NOMO-1 treated with dmso at 0.1 percent for 144 hours (cell line): Measurements from ENCODE around the gene ZSWIM6.

Experiments
- DNase-seq: peaks from one replicate; lab custom pipeline; 2025; ENCODE audit not compliant: unreplicated experiment; lab: John Stamatoyannopoulos, UW

Gene ZSWIM6

DNA sequence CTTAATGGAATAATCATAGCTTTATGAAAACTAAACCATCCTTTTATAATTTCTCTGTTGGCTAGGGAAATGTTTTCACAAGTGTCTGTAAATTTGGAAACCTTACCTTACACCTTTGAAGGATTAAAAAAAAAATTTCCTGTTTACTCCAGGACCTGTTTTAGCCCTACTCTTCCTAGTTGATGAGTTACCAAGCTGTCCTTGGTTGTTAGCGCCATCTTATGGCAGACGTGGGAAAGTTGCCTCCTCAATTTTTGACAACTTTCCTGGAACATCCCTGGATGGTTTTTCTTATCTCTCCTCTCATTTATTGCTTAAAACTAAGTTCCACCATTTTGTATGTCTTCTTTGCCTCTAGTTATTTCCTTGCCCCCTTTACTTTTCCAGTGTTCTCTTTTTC lies 25.7 kb downstream of the ZSWIM6 start:
- DNase-seq: no peak

DNA sequence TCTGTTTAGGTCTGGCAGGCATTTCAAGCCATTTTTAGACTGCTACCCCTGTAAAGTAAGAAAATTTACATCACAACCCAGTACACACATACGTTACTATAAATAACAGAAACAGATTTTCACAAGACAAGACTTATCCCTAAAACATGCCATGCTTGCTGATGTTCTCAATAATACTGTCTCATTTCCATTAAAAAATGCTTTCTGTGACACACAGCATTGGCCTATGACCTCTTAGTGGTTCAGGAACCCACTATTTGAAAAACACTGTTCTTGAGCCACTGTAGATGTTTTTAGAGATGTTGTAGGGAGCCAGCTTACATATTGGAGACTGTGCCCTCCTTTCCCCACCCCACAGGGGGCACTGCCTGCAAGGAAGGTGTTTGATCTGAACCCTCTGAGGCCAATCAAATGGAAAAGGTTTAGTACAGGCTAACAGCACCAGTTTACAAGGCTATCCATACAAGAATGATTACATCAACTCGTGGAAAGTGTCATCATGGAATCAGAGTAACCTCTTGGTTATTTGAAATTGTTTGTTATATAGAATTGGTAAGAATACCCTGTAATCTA lies 30.8 kb downstream of the ZSWIM6 start:
- no peak for DNase-seq

DNA sequence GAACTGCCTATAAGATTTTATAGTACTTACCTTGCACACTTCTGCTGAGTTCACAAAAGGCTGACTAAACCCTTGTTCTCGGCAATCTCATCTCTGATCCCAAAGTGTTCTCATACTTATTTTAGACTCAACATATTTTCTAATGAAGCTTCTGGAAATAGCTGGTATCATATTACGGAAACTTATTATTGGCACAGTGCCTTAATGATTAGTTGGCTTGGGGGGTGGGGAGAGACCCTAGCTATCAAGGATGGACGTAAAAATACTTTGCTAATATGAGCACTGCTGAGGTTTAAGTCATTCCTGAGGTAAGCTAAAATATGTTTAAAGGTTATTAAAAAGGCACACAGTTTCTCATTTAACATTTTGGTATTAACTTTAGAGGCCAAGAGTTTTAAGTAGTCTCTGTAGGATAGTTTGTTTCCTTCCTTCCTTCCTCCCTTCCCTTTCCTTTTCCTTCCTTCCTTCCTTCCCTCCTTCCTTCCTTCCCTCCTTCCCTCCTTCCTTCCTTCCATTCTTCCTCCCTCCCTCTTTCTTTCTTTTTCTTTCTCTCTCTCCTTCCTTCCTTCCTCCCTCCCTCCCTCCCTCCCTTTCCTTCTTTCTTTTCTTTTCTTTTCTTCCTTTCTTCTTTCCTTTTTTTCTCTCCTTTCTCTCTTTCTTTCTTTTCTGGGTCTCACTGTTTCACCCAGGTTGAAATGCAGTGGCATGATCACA lies 31.5 kb downstream of the ZSWIM6 start:
- no peak for DNase-seq

DNA sequence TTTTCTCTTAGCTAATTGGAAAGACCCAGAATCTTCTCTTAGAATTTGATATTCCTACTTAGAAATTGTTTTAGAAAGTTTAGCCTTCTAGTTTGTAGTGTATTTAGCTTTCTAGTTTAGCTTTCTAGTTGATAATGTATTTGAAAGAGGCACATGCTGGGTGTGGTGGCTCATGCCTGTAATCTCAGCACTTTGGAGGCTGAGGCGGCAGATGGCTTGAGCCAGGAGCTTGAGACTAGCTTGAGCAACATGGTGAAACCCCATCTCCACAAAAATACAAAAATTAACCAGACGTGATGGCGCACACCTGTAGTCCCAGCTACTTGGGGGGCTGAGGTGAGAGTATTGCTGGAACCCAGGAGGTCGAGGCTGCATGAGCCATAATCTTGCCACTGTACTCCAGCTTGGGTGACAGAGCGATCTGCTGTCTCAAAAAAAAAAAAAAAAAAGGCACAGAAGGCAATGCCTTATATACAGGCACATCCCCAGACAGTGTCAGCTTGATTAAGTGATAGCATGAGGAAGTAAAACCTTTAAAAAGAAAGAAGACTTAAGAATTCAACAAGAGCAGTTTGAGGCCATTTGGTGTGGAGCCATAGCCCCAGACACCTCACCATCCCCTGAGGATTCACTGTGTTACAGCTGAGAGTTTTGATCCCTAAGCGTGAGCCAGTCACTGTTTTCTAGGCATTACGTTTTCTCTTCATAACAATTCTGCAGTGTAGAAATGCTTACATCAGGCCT lies 34.6 kb downstream of the ZSWIM6 start:
- DNase-seq: no peak

DNA sequence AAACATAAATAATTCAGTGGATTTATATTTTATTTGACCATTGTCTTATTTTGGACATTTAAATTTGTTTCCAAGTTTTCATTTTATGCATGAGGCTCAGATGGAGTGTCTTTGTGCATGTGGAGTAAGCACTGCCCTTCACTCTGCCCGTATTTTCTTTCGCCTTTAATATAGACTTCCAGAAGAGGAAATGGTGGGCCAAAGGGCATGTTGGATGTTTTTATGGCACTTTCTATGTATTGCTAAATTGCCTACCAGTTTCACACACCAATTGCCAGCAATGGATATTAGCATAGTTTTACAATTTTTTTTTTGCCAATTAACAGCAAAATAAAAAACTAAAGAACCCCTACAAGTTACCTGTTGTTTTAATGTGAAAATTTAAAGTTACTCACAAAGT lies 38.4 kb downstream of the ZSWIM6 start:
- DNase-seq: no peak

DNA sequence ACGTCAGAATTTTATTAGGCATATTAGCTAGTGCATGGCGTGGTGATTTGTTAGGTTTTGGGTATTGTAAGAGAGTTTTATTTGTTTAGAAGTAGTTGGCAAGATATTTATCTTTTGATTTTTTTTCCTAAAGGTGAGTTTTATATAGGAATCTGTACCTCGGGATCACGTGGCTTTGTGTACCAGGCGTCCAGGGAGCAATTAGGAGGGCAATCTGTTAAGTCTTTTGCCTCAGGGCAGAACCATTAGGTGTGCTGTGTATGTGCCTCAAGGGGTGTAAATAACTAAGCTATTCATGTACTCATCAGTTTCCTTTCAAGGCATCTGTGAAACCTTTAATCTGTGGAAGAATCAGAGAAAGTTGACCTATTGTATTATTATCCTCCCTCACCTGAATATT lies 39.4 kb downstream of the ZSWIM6 start:
- no peak for DNase-seq

DNA sequence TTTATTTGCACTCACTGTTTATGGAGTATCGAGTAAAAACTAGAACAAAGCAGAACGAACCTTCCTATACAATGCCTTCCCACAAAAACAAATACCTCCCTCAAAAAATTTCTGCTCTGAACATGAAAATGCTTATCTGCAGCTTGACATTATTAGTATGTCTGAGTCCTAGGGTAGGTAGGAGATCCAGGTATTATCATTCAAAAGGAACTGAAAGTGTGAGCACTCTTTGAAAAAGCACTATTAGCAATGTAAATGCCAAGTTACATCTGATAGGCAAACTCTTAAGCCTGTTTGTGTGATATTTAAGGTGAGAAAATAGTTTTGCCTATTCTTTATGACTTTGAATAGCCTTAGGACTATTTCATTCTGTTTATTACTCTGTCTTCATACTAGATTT lies 47.6 kb downstream of the ZSWIM6 start:
- DNase-seq: no peak

DNA sequence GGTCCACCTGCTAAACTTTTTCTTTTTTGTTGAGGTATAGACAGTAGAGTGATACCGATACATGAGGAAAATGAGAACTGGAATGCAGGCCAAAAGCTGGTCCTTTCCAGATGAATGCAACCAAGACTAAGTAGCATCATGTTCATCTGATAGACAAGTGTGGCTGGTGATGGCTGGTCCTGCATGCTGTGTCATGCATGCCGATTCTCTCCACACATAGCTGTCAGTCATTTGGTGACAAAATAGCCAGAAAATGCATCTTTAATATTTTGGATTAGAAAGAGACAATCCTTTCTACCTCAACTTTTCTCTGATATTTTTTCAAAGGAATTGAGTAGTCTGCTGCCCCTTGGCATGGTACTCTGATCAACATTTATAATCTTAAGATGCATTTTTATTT lies 49.9 kb downstream of the ZSWIM6 start:
- DNase-seq: no peak

DNA sequence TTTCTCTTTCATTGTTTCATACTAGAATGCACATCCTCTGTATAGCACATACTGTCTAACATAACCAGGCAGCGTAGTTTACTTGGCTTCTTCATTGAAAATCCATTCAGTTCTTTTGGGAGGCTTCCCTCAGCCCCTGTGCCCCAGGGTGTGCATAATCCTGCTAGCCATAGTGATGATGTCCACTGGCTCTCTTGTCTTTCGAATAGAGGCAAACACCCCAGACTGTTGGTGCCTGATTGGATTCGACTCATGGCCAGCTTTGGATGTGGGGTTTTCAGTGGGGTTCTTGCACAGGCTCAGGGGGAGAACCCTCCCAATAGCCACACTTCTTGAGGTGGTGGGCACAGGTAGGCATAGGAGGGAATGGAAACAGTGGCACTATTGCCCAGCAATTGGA lies 53.6 kb downstream of the ZSWIM6 start:
- no peak for DNase-seq

DNA sequence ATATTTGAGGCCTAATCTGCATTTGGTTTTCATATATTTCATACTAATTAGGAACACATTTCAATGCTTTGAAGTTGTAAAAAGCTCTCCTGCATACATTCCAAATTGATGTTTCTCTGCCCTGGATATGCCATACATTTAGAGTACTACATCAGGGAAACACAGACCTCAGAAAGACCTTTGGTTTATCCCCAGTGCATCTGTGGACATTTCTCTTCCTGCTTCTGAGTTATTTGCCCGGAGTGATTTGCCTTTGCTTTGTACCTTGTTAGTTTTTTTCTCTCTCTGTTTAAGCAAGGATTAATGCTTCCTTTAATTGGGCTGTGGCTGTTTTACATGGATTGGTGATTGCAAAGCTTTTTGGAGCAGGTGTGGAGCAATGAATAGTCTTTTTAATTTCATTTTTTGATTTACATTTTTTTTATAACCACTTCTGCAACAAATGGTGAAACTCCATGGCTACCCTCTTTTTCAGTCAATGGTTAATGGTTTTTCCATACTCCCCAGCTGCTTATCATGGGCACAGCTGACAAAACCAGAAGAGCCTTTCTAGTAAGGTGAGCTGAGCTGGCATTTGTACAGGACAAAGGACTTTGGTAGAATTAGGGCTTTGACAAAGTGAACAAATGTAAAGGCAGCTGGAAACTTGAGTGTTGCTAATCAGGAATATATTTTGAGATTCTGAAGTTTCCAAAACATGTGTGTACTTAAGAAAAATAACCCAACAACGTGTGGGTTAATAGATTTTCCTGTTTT lies 54.2 kb downstream of the ZSWIM6 start:
- no peak for DNase-seq

DNA sequence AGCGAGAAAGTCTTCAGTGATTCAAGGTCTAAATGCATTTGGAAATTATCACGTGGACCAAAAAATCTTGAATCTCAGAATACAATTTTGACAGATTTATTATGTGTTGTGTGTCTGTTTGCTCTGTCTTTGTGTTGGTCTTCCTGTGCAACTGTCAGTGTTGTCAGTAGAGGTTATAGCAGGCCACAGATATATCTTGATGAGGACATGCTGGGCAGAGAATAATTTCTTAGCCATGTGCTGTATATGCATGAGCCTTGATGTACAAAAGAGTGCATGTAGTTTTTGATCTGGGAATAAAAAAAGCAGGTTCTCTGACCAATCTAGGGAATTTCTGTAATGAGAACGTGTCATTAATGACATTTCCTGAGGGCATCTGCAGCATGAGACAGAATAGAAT lies 57.6 kb downstream of the ZSWIM6 start:
- no peak for DNase-seq

DNA sequence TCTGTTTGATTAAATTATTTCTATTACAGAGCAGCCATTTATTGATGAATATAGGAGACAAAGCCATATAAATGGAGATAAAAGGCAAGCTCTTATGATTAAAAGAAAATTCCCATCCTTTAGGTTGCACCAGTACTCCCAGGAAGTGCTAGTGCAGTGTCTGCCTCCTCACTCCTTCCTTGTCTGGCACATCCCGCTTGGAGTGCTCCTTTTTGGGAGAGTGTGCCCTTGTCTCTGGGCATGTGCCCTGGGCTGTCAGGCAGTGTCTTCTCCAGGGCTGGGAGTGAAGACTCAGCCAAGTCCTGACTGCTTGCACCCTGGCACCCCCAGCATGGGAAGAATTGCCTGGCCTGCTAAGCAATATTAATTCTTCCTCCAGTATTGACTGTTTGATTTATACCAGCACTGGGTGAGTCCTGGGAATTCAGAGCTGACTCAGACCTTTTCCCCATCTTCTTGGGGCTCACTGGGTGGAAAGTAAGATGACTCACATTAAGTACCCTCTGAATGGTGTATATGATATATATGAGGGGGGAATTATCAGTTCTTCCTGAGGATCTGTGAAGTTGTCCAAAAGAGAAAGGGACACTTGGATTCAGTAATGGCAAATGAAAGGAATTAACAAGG lies 62.1 kb downstream of the ZSWIM6 start:
- no peak for DNase-seq

DNA sequence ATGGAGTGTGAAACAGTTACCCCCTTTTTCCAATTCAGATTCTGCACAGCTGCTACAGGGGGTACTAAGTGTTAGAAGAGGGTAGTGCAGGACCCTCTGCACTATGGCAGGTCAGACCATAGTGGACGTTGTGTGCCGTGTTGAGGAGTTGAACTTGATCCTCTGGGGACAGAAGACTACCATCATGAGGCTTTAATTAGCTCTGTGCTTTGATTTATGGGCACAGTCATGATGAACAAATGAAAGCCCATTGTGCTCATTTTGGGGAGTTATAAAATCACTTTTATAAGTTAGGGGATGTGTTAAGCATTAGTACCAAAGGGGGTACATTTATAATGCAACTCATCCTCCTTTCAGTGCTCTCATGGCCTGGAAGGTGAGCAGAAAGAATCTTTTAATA lies 62.7 kb downstream of the ZSWIM6 start:
- no peak for DNase-seq

DNA sequence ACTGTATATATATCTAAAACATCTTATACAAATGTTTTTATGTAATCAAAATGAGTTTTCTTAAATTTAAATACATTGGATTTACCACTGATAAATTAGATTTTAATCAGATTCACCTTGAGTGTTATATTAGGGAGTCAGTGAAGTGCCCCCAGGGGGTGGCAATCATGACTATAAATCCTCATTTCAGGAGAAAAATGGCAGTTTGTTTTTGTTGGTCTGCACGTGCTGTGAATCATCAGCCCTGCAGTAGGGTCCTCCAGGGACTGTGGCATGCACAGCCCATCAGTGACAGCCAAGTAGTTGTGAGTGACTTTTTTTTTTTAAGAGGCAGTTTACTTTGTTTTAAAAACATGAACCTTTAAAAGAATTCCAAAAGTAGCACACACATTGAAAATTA lies 65.2 kb downstream of the ZSWIM6 start:
- no peak for DNase-seq

DNA sequence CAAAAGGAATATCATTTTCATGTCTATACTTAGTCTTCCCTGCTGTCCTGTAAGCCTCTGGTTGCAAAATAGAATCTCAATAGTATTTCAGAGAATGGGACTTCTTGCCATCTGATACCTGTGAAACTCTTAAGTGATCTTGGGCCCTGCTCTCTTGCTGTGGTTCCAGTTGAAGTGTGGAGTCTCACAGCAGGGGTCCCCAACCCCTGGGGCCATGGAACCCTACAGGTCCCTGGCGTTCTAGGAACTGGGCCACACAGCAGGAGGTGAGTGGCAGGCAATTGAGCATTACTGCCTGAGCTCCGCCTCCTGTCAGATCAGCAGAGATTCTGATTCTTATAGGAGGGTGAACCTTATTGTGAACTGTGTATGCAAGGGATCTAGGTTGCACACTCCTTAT lies 65.9 kb downstream of the ZSWIM6 start:
- no peak for DNase-seq

DNA sequence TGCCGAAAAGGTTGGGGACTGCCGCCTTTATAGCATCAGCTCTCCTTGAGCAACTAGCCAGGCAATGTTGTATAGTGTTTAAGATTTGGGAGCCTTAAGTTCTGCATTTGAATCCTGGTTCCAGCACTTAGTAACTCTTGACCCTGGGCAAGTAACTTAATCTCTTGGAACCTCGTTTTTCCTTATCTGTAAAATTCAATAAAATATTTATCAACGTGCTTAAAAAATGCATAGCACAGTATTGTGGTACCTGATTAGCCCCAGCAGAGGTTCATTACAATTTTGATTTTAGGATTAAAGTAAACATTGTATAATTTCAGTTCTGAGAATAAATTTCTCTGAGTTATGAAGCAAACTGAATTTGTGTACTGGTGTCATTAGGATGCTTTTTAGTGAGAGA lies 66.4 kb downstream of the ZSWIM6 start:
- no peak for DNase-seq

DNA sequence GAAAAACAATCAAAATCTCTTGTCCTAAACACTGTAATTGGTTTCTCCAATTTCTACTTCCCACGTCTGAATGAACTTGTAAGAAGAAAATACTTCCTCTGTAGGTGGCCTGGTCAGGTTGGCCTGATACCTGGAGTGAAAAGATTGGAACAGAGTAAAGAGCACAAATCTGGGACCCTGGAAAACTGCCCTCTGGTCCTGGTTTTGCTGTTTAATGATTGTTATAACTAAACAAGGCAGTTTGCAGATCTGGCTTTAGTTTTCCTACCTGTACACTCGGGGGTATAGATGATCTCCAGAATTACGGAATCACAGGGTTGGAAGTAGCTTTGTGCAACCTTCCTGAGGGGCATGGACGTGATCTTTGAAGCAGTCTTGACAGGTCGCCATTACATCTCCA lies 67.6 kb downstream of the ZSWIM6 start:
- no peak for DNase-seq

DNA sequence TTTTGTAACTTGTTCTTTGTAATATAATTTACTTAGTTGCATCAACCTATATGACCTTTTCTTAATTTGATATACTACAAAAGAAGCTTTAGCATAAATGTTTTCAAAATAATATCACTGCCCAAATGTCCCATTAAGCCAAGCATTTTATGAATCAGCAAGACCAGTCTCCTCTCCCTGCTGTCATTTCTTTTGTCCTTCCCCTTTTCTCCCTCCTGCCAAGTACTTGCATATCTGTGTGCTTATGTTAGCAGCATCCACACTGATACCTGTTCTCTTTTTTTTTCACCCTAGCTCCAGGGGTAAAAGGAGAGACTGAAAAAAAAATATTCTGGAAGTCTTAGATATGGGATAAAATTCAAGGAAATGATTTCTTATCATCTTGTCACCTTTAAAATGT lies 69.7 kb downstream of the ZSWIM6 start:
- DNase-seq: peak; percentile 5

DNA sequence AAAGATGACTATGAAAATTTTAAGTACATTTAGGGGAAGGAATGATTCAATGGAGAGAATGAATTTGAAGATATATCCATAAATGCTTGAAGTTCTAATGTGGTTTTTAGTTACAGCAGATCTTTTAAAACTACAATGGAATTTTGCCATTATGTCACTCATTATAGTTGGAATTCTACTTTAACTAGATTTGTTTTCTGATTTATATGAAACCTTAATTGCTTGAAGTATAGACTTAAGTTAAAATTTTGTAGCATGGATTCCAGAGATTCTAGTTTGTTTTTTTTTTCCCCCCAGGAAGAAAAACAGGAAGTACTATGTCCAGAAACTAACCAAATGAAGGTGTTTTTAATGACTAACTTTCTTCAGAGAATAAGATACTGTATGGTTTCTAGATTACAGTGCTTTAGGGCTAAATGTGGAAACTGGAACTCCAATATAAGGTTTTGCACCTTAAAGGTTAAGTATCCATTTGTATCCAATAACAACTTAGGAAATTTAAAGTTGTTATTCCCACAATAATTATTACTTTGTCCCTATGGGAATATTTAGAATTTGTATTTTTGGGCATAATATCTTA lies 70.3 kb downstream of the ZSWIM6 start:
- DNase-seq: no peak

DNA sequence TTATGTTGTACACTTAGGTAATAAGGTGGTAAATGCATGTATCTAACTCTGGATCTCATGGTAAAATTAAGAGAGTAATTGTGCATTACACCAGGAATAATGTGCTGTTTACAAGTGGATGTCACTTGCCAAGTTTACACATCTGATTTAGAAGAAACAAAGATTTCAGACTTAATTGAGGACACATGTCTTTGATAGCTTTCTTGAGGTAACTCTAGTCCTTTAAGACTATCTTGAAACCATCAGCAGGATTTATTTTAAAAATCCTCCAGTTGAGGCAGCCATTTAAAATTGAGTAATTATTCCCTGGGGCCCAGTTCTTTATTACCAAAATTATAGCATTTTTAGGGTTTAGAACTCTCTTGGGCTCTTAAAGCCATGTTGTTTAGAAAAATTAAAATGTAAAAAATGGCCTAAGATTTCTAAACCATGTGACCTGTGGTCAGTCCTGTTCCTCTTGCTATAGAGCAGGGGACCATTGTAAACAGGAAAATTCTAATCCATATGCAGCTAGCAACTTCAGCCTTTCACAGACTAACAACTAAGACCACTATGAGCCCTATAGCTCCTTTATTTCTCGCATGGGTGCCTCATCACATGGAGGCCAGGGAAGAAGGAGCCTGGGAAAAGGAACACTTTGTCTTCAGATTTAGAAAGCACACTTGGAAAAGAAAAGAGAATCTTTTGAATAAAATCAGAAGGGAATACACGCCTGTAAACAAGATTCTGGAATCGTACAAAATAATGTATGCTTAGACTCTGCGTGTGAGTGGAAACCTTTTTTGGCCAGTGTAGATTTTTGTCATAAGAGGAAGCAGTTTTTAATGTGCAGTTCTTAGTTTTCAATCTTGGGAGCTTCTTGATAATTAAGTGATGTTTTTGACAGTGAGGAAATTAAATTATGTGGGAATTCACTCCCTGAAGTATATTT lies 71.2 kb downstream of the ZSWIM6 start:
- DNase-seq: no peak
